Measurements from ENCODE around the gene SOX4. TPM values are rescaled to one million over a fixed set of nuclear protein-coding genes. Genes with fewer than 3 reads are reported as not detected.

The SOX4 gene
- total and polyA plus RNA-seq, 8 donors: 1.2 to 62.0 (median 16.5) TPM

- DNase-seq: peak; percentile 59 to 84
Measured at GRCh38 chr6:21594416-21595281, 1.1 kb downstream of the SOX4 start.

GRCh38 chr6:21595285-21596144 lies 2.0 kb downstream of the SOX4 start:
- peak overlapping the region; percentile 68 to 82 (median 80) for H3K4me3 ChIP-seq
- no peaks in the 10 kb centered on the region for H3K9me3 ChIP-seq
- TF ChIP-seq POLR2AphosphoS5 (IDR thresholded peaks at IDR 0.05): no peak
- no peak for TF ChIP-seq POLR2A (IDR thresholded peaks at IDR 0.05)
- no peak for TF ChIP-seq EP300 (IDR thresholded peaks at IDR 0.05)
- TF ChIP-seq CTCF (IDR thresholded peaks at IDR 0.05): peak in 1 of 7 experiments; percentile 16
- no peaks in the 10 kb centered on the region for H3K27me3 ChIP-seq
- intact Hi-C loops (cut with DNase I; ENCODE audit: low total_unique reads): no loop called here
- H3K27ac ChIP-seq: peak overlapping the region; percentile 88 to 97 (median 96)
- peak; percentile 56 to 74 for DNase-seq
- peaks cover 18 to 34% (median 22%) of the 10 kb centered on the region in 4 donors for H3K4me1 ChIP-seq
- 1 to 2% (median 1%) methylated on average over 54 to 108 of the region's 108 CpGs for WGBS, 5 donors
- no peaks in the 10 kb centered on the region for H3K36me3 ChIP-seq

More at GRCh38 chr6:21594416-21595281, 1.1 kb downstream of the SOX4 start:
- Histone ChIP-seq H3K27me3 (no peaks in the 10 kb centered on the region), H3K4me1 (peaks cover 18 to 36% (median 25%) of the 10 kb centered on the region in 4 donors), H3K27ac (peak overlapping the region; percentile 88 to 97 (median 96)), H3K9me3 (no peaks in the 10 kb centered on the region), H3K36me3 (no peaks in the 10 kb centered on the region), H3K4me3 (peak overlapping the region; percentile 68 to 82 (median 80))
- TF ChIP-seq EP300 (IDR thresholded peaks at IDR 0.05) (no peak), CTCF (IDR thresholded peaks at IDR 0.05) (no peak), POLR2AphosphoS5 (IDR thresholded peaks at IDR 0.05) (peak in 2 of 3 donors; percentile 15 to 34)
- intact Hi-C loops (cut with DNase I; ENCODE audit: low total_unique reads): no loop called here
- WGBS, 5 donors: 0 to 1% (median 1%) methylated on average over 31 to 107 of the region's 112 CpGs

- H3K36me3 ChIP-seq: no peaks in the 10 kb centered on the region
- no peaks in the 10 kb centered on the region for H3K27me3 ChIP-seq
- H3K9me3 ChIP-seq: no peaks in the 10 kb centered on the region
- peak overlapping the region; percentile 88 to 97 (median 96) for H3K27ac ChIP-seq
- intact Hi-C loops (cut with DNase I; ENCODE audit: low total_unique reads): no loop called here
- peak; percentile 31 to 84 for DNase-seq
- peak overlapping the region; percentile 68 to 82 (median 80) for H3K4me3 ChIP-seq
- peaks cover 18 to 34% (median 22%) of the 10 kb centered on the region in 4 donors for H3K4me1 ChIP-seq
- 0 to 1% (median 1%) methylated on average over 43 of the region's 43 CpGs for WGBS, 5 donors
- no peak for TF ChIP-seq POLR2A (IDR thresholded peaks at IDR 0.05)
- TF ChIP-seq EP300 (IDR thresholded peaks at IDR 0.05): no peak
- TF ChIP-seq POLR2AphosphoS5 (IDR thresholded peaks at IDR 0.05): no peak
- no peak for TF ChIP-seq CTCF (IDR thresholded peaks at IDR 0.05)
Measured at GRCh38 chr6:21596145-21596948, 2.8 kb downstream of the SOX4 start.

Measured in stomach (tissue), 9 donors.